Amniotic stem cell (primary cell): ENCODE data around the gene LYPD4.
"Not testable (repeated sequence)": the region's sequence is repeated elsewhere in the genome, so short reads cannot be mapped to it uniquely, and the experiment has no call there.

Experiments
- DNase-seq: peaks from one replicate; lab custom pipeline; 2025; lab: John Stamatoyannopoulos, UW

Gene LYPD4

DNA sequence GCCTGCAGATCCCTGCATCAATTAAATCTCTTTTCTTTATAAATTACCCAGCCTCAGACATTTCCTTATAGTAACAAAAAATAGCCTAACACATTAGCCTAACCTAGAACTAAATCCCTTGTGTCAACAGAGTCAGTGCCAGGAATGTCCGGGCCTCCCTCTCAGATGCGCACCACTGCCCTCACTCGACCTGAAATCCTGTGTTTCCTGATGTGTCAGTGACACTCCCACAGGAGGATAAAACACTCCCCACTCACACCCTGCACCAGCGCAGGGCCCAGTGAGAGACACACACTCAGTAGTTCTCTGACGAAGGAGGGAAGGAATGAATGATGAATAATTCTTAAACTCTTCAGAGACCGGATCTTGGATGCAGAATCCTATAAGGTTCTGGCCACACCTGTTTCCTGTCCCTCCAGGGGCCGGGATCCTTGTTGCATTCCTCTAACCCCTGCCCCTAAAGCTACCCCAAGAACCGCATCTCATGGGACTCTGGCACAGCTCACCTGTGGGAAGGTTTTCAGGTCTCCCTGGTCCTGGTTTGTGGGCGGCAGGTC lies 45.0 kb downstream of the LYPD4 start:
- DNase-seq, result no peak

DNA sequence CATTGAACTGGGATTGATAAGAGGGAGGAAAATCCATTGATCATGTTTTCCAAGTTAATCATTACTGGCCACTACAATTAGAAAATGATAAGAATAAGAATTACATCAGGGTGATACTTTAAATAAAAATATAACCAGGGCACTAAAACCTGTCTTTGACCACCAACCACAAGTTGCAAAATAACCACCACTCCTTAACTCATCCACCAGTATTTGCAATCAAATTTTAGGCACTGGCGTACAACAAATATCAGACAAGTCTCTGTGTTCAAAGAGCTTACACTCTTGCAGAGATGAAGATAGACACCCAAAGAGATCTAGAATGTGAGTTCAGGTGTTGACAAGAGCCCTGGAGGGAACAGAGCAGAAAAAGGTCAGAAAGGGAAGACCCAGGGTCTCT lies 47.6 kb downstream of the LYPD4 start:
- DNase-seq, result no peak

DNA sequence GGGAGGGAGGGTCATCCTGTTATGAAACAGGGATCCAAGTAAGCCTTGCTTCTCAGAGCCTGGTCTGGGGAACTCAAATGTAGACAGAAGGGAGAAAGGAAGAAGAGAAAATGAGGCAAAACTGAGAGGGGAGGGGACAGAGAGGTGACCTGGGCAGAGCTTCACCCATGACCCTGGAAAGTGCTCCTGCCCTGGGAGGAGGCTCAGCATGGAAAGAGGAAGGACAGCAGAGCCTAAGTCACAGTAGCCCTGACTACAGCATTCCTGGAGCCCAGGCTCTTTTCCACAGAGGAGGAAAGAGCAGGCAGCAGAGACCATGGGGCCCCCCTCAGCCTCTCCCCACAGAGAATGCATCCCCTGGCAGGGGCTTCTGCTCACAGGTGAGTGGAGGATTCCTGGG lies 48.1 kb downstream of the LYPD4 start, which contains the start of gene CEACAM3:
CEACAM3 (plus strand) TSS at position 226 of the 400 bp plus-strand sequence; CDS start at position 317, 91 bp downstream.
- DNase-seq, result no peak

DNA sequence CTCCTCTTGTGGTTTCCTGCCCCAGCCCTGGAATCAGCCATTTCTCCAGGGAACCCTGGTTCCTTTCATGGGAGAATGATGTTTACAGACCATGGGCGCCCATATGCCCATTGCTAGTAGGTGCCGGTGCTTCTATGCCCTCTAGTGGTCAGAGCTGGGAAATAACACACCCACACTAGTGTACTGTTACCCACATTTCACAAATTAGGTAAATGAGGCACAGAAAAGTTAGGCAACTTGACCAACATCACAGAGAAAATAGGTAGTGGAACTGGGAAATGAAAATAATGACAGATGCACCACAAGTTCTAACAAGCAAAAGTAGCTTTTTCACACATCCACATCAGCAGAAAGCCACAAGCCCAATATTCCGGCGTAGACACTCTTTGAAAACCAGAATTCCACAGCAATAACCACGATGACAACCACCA lies 49.4 kb downstream of the LYPD4 start:
- no peak for DNase-seq

DNA sequence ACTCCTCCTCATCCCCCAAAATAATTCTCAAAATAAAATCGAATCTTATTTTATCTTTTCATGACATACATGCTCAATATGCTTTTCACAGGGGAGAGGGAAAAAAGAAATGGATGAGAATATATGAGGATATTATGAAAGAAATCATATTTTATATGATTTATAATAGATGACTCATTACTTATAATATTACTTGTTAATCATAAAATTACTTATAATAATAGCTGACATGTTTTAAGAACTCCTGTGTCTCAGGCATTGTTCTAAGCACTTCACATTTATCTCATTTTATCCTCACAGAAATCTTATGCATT lies 51.1 kb downstream of the LYPD4 start:
- DNase-seq, result no peak

DNA sequence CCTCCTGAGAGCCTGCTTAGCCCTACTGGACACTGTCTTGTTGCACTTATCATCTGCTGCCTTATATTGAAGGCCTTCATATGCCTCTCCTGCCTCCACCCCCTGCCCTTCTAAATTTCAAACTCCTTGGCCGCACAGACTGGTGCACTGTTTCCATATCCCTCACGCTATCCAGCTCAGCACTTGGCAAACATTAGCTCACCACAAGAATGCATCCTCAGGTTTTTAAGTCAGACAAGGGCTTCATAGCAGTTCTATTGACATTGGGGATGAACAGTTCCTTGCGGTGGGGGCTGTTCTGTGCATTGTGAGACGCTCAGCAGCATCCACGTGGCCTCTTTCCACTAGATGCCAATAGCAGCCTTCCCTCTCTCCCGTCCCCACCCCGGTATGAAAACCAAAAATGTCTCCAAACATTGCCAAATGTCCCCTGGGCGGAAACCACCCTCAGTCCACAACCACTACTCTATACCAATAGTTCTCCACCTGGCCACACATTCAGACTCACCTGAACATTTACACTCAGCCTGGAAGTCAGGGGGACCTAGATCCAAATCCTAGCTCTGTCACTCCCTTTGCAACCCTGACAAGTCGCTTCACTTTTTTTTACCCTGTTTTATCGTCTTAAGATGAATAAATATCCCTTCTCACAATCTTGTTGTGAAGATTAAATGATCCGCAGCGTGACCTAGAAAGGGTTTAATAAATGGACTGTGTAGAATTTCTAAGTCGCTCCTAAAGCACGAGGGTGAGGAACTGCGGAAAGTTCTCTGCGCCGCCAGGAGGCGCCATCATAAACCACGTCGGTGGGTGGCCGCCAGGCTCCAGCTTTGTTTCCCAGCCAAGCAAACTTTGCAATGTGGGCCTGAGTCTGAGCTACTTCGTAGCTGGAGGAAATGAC lies 51.7 kb downstream of the LYPD4 start:
- no peak for DNase-seq

DNA sequence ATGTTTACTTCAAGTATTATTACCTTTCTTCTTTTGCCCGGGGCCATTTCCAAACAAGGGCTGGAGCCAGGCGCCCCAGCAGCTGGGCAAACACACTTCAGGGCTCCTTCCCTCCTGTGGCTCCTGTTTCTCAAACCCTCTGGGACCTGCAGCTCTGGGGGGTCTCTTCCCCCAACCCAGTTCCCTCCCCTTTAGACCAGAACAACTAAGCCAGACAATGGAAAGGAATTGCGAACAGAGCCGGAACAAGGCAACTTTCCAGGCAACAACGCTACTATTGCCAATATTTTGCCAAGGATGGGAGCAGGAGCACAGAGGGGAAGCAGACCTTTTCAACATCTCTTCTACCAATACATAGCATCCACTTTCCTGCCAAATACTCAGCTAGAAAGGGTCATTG lies 55.4 kb downstream of the LYPD4 start:
- DNase-seq, result not testable (repeated sequence)

DNA sequence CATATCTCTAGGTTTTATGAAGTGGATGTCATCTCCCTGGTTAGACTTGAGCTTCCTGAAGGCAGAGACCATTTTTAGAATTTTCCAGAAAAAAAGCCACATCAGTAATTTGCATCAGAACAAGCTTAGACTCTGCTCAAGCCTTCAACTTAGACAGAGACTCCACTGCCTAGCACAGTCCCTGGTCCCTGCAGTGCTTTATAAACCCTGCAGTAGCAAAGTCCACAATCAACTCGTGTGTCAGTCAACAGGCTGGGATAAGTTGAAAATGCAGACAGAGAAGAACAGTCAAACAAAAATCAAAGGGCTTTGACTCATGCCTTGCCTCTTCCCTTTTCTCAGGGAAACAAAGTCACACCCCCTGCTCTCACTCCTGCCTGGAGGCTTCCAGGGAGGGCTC lies 56.0 kb downstream of the LYPD4 start:
- not testable (repeated sequence) for DNase-seq
